NB4 (cell line): ENCODE measurements around the gene AMOTL1.
A peak's percentile ranks its signal among the peaks of the same experiment; 100 is the strongest.

Experiments
- DNase-seq: peaks from one replicate; pipeline ENCODE4 v3.0.0; 2010; ENCODE audit warnings: low read depth
- H3K4me3 ChIP-seq: one replicate; pipeline ENCODE4 v1.5.1; 2011; ENCODE audit warnings: mild to moderate bottlenecking, low read depth, low read length, moderate library complexity
- MYC ChIP-seq: IDR thresholded peaks from 2 replicates; pipeline ENCODE4 v1.6.1; 2011; ENCODE audit warnings: low read depth, low read length
- POLR2A ChIP-seq: IDR thresholded peaks from 2 replicates; pipeline ENCODE4 v1.6.1; 2011; ENCODE audit warnings: mild to moderate bottlenecking; ENCODE audit not compliant: insufficient read length; ENCODE audit errors: extremely low read depth
- TF ChIP-seq, protein P1 (sequence below): IDR thresholded peaks from one replicate; pipeline ENCODE4 v1.5.1; 2012; ENCODE audit warnings: low read depth, low read length
- TF ChIP-seq, protein P2 (sequence below): IDR thresholded peaks from 2 replicates; pipeline ENCODE4 v1.6.1; 2011; ENCODE audit warnings: low read depth, low read length

Gene AMOTL1

DNA sequence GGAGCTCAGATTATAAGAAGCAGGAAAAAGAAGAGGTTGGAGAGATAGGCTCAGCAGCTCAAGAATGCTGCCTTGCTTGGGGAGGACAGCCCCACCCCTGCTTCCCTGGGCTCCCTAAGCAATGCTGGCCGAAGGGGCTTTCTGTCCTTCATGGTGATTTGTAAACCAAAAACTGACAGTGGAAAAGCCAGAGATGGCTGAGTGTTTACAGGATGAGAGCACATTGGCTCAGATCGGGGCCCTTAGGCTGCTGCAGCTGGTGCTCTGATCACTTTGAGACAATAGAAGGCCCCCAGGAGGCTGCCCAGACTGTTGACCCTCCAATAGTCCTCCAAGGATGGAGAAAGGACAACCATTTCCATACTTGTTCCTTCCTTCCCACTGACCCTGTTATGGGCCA, 28.8 kb upstream of the AMOTL1 start:
- no peak for TF ChIP-seq POLR2A
- TF ChIP-seq, protein P1, sequence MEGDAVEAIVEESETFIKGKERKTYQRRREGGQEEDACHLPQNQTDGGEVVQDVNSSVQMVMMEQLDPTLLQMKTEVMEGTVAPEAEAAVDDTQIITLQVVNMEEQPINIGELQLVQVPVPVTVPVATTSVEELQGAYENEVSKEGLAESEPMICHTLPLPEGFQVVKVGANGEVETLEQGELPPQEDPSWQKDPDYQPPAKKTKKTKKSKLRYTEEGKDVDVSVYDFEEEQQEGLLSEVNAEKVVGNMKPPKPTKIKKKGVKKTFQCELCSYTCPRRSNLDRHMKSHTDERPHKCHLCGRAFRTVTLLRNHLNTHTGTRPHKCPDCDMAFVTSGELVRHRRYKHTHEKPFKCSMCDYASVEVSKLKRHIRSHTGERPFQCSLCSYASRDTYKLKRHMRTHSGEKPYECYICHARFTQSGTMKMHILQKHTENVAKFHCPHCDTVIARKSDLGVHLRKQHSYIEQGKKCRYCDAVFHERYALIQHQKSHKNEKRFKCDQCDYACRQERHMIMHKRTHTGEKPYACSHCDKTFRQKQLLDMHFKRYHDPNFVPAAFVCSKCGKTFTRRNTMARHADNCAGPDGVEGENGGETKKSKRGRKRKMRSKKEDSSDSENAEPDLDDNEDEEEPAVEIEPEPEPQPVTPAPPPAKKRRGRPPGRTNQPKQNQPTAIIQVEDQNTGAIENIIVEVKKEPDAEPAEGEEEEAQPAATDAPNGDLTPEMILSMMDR: no peak
- TF ChIP-seq MYC: no peak
- TF ChIP-seq, protein P2, sequence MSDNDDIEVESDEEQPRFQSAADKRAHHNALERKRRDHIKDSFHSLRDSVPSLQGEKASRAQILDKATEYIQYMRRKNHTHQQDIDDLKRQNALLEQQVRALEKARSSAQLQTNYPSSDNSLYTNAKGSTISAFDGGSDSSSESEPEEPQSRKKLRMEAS: no peak
- no peak overlapping the region for H3K4me3 ChIP-seq
- no peak for DNase-seq

DNA sequence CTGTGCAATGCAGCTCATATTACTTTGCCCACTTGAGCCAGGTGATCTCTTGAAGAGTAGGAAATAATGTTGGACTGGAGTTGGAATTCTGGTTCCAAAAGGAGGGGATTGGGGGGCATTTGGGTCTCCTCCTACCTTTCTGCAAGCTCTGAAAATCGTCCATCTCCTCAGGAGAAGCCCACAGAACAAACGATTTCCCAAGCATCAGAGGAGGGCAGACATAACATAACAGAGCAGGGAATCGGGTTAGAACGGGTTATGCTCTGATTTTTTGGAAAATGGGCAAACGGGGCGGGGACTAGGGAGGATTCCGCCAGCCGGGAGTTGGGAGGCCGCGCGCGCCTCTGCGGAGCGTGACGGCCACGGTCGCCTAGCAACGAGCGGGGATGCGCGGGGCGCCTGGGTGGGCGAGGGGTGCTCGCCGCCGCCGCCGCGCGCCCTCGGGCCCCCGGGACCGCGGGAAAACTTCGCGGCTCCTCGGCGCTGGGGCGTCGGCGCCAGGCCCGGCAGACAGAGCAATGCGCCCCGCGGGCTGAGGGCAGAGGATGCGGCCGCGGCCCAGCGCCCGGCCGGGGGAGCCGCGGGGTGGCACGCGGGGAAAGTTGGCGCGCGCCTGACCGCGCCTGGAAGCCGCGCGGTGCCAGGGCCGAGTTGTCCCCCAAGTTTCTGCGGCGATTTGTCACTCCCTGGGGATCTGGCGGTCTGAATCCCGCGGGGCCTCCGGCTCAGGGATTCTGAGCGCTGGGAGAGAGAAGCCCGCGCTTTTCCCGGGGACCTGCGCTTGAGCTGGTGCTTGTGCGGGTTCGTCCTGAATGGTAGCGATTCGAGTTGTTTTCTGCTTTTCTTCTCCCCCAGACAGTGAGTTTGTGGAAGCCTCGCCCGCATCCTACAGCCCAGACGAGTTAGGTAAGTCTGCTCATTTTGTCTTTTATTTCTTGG, 27.8 kb upstream of the AMOTL1 start:
- H3K4me3 ChIP-seq: no peak overlapping the region
- DNase-seq: peak; percentile 23
- TF ChIP-seq, protein P1: no peak
- TF ChIP-seq MYC (no peak), POLR2A (no peak)
- TF ChIP-seq, protein P2: no peak

DNA sequence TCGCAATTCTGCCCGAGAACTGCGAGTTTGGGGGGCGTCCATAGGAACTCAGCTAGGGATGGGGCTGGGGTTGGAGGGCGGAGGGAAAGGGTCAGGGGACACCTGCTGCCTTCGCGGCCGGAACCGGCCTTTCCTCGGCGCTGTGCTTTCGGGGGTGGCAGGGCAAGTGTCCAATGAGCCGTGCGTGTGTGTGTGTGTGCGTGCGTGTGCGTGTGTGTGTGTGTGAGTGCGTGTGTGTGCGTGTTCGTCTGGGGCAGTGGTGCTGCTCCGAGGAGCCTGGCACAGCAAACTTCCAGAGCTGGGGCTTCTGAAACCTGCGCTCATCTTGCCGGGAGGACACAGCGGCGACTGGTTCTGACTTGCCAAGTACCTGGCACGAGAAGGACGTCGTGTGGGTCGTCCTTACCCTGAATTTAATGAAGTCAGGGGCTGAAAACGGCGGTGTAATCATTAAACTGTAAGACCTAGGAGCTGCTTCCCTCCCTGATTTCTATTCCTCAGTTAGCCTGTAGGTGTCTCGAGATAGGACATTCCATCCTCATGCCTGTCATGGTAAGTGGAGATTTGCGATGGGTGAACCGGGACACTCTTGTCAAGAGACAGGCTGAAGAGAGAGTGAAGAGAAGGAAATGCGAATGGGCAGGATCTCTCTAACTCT, 27.0 kb upstream of the AMOTL1 start:
- peak overlapping the region; percentile 3 for H3K4me3 ChIP-seq
- TF ChIP-seq POLR2A: no peak
- TF ChIP-seq, protein P1: peak; percentile 52
- DNase-seq: peak; percentile 56

DNA sequence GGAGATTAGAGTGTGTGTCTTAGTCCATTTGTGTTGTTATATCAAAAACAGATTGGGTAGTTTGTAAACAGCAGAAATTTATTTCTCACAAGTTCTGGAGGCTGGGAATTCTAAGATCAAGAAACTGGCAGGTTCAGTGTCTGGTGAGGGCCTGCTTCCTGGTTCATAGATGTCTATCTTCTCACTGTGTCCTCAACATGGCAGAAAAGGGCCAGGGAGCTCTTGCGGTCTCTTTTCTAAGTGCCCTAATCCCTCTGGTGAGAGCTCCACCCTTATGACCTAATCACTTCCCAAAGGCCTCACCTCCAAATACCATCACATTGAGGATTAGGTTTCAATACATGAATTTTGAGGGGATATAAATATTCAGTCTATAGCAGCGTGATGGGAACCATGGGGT, 25.5 kb upstream of the AMOTL1 start:
- no peak for DNase-seq
- TF ChIP-seq POLR2A: no peak
- TF ChIP-seq, protein P2: no peak
- no peak for TF ChIP-seq MYC
- TF ChIP-seq, protein P1: no peak
- H3K4me3 ChIP-seq: no peak overlapping the region

DNA sequence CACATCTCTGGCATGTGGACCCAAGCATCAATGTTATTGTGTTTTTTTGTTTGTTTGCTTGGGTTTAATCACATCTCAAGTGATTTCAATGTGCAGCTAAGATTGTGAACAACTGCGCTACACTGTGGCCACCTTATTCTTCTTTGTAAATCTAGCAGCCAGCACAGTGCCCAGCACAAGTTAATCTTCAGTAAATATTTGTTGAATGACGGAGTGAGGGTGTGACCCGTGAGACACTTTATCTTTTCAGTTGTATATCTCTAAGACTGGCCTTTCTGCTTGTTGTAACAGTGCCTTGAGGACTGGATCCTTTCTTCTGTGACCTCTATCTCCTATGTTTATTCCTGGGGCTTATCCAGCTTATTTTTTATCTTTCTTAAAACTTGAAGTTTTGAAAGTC, 21.4 kb upstream of the AMOTL1 start:
- DNase-seq: no peak
- H3K4me3 ChIP-seq: no peak overlapping the region
- TF ChIP-seq POLR2A (no peak), MYC (no peak)
- TF ChIP-seq, protein P1: no peak
- TF ChIP-seq, protein P2: no peak
